Measurements from ENCODE around the gene HDAC4.
A peak's percentile ranks its signal among the peaks of the same experiment; 100 is the strongest.

The HDAC4 gene

GRCh38 chr2:239263231-239263630, 137.6 kb downstream of the HDAC4 start:
- DNase-seq = no peak

GRCh38 chr2:239262484-239263230, 138.2 kb downstream of the HDAC4 start:
- DNase-seq = no peak

GRCh38 chr2:239261796-239262483, 138.9 kb downstream of the HDAC4 start:
- DNase-seq = no peak

- no peak for DNase-seq
Observed at GRCh38 chr2:239261356-239261755, 139.5 kb downstream of the HDAC4 start.

GRCh38 chr2:239260546-239261327, 140.1 kb downstream of the HDAC4 start:
- DNase-seq = no peak

GRCh38 chr2:239259603-239260298, 141.1 kb downstream of the HDAC4 start:
- peak in 1 of 2 experiments; percentile 43 for DNase-seq

GRCh38 chr2:239259173-239259572, 141.6 kb downstream of the HDAC4 start:
- DNase-seq = no peak

GRCh38 chr2:239258248-239258647, 142.6 kb downstream of the HDAC4 start:
- no peak for DNase-seq

GRCh38 chr2:239257511-239257937, 143.3 kb downstream of the HDAC4 start:
- no peak for DNase-seq

- no peak for DNase-seq
Observed at GRCh38 chr2:239256350-239256743, 144.5 kb downstream of the HDAC4 start.

GRCh38 chr2:239255628-239256349, 145.0 kb downstream of the HDAC4 start:
- no peak for DNase-seq

- DNase-seq = no peak
Observed at GRCh38 chr2:239255218-239255617, 145.6 kb downstream of the HDAC4 start.

GRCh38 chr2:239253701-239254436, 147.0 kb downstream of the HDAC4 start:
- no peak for DNase-seq

- DNase-seq = no peak
Observed at GRCh38 chr2:239253264-239253663, 147.6 kb downstream of the HDAC4 start.

GRCh38 chr2:239252801-239253200, 148.0 kb downstream of the HDAC4 start:
- no peak for DNase-seq

- DNase-seq = no peak
Observed at GRCh38 chr2:239252393-239252792, 148.4 kb downstream of the HDAC4 start.

- DNase-seq = no peak
Observed at GRCh38 chr2:239251971-239252370, 148.8 kb downstream of the HDAC4 start.

GRCh38 chr2:239250216-239251081, 150.4 kb downstream of the HDAC4 start:
- DNase-seq = no peak

GRCh38 chr2:239249776-239250175, 151.0 kb downstream of the HDAC4 start:
- DNase-seq = no peak

GRCh38 chr2:239249048-239249447, 151.8 kb downstream of the HDAC4 start:
- no peak for DNase-seq
